Measurements from ENCODE around the gene SCEL.

DNA sequence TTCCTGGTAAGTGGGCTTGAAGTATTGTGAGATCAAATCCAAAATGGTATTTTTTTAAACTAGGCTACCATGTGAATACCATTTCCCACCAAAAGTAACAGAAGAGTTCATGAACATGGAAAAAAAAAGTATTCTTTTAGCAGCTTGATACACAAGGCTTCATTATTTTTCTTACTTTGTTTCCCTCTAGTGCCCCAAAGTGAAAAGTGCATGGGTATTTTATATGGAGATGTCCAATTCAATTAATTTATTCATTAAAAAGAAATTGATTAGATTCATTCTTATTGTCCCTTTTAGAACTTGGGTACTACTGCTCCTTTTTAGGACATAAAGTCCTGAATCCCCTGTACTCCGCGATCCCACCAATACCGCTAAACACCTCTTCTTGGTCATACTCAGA lies 28.6 kb upstream of the SCEL start:
- TF ChIP-seq ZNF384 (IDR thresholded peaks at IDR 0.05) (no peak), HDGF (IDR thresholded peaks at IDR 0.05; ENCODE audit: borderline replicate concordance) (no peak), L3MBTL2 (conservative IDR thresholded peaks at IDR 0.05) (no peak; the same call in 1 of the 2 replicates), SP1 (IDR thresholded peaks at IDR 0.05) (no peak), FOXM1 (IDR thresholded peaks at IDR 0.05; ENCODE audit: borderline replicate concordance) (no peak)
- TF ChIP-seq, protein P1, sequence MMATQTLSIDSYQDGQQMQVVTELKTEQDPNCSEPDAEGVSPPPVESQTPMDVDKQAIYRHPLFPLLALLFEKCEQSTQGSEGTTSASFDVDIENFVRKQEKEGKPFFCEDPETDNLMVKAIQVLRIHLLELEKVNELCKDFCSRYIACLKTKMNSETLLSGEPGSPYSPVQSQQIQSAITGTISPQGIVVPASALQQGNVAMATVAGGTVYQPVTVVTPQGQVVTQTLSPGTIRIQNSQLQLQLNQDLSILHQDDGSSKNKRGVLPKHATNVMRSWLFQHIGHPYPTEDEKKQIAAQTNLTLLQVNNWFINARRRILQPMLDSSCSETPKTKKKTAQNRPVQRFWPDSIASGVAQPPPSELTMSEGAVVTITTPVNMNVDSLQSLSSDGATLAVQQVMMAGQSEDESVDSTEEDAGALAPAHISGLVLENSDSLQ (IDR thresholded peaks at IDR 0.05), result no peak
